Sigmoid colon (tissue), 7 donors: ENCODE measurements around the gene SLC2A4. TPM values are rescaled to one million over a fixed set of nuclear protein-coding genes. Genes with fewer than 3 reads are reported as not detected.
A peak's percentile ranks its signal among the peaks of the same experiment; 100 is the strongest.

Experiments used
- DNase-seq: peaks from one replicate; pipeline ENCODE4 v3.0.0-alpha.2; 2019
- H3K27ac ChIP-seq, 4 donors: fragments of 200-600 bp; sonication (generic); one replicate each; pipeline ENCODE4 v1.5.1; 2016 to 2019; ENCODE audit warnings: mild to moderate bottlenecking in 1 of 4
- H3K27me3 ChIP-seq, 3 donors: fragments of 200-600 bp; sonication (generic); one replicate each; pipeline ENCODE4 v1.5.1; 2019; ENCODE audit warnings: mild to moderate bottlenecking in 1 of 3
- H3K36me3 ChIP-seq, 4 donors: fragments of 200-600 bp; sonication (generic); one replicate each; pipeline ENCODE4 v1.5.1; 2016 to 2019
- H3K4me1 ChIP-seq, 4 donors: fragments of 200-600 bp; sonication (generic); one replicate each; pipeline ENCODE4 v1.5.1; 2017 to 2019
- H3K4me3 ChIP-seq, 4 donors: fragments of 200-600 bp; sonication (generic); one replicate each; pipeline ENCODE4 v1.5.1; 2017 to 2019; ENCODE audit warnings: mild to moderate bottlenecking in 2 of 4, moderate library complexity in 1 of 4
- H3K9me3 ChIP-seq, 4 donors: fragments of 200-600 bp in 3 of 4; sonication (generic) in 3 of 4; one replicate each; pipeline versions ENCODE4 v1.5.1 to v1.6.1; 2013 to 2019
- EP300 ChIP-seq, 4 donors: sonication (generic); formaldehyde crosslinking; IDR thresholded peaks; one replicate each; pipeline ENCODE4 v1.6.1; 2017; ENCODE audit warnings: antibody characterized with exemption in 4 of 4
- POLR2A ChIP-seq, 2 donors: fragments of 450-650 bp; IDR thresholded peaks; one replicate each; pipeline ENCODE4 v1.6.1; 2016; ENCODE audit warnings: antibody characterized with exemption in 2 of 2, mild to moderate bottlenecking in 2 of 2, moderate library complexity in 2 of 2
- POLR2AphosphoS5 ChIP-seq, 4 donors: sonication (generic); formaldehyde crosslinking; IDR thresholded peaks; one replicate each; pipeline ENCODE4 v1.6.1; 2017; ENCODE audit warnings: antibody characterized with exemption in 4 of 4
- WGBS, 2 donors: extraction: QIAGEN DNeasy Blood & Tissue Kit; methylation state at CpG; one replicate each; pipeline ENCODE4 v1.1.7; 2013; 5-methylcytosine and 5-hydroxymethylcytosine counted together
- intact Hi-C: fragments of 100-400 bp; cut with DNase I; formaldehyde crosslinking; loops from one replicate; pipeline ENCODE4 v1.15.1; 2023
- polyA plus RNA-seq, 3 donors: library from polyadenylated mRNA; stranded (reverse); fragments of 200-250 nt; gene quantifications; one replicate each; pipeline ENCODE4 v1.2.3, GENCODE V29; 2013
- total RNA-seq, 4 donors: library from RNA; depleted of rRNA; stranded (reverse); fragments of >200 nt; gene quantifications; one replicate each; pipeline ENCODE4 v1.1.0, GENCODE V29; 2016
- TF ChIP-seq, protein P1 (sequence below), 4 experiments: fragments of 450-650 bp in 3 of 4; fragments of 200-600 bp in 1 of 4; IDR thresholded peaks; one replicate each; pipeline ENCODE4 v1.5.1; 2016 to 2019; ENCODE audit warnings: antibody characterized with exemption in 4 of 4, mild to moderate bottlenecking in 3 of 4, moderate library complexity in 2 of 4
- donor health status: healthy with polysubstance abuse.
- donor health status: Bipolar disorder and iron deficiency.
- donor health status: healthy.

Gene SLC2A4
- total RNA-seq = 100 to 1,000 TPM in 2 of 4 donors, 10 to 100 TPM in 2; 72.9 to 127 (median 94.7) TPM
- 1 to 10 TPM in 2 of 3 donors, under 1 TPM in 1; 0.60 to 7.9 (median 2.8) TPM for polyA plus RNA-seq

DNA sequence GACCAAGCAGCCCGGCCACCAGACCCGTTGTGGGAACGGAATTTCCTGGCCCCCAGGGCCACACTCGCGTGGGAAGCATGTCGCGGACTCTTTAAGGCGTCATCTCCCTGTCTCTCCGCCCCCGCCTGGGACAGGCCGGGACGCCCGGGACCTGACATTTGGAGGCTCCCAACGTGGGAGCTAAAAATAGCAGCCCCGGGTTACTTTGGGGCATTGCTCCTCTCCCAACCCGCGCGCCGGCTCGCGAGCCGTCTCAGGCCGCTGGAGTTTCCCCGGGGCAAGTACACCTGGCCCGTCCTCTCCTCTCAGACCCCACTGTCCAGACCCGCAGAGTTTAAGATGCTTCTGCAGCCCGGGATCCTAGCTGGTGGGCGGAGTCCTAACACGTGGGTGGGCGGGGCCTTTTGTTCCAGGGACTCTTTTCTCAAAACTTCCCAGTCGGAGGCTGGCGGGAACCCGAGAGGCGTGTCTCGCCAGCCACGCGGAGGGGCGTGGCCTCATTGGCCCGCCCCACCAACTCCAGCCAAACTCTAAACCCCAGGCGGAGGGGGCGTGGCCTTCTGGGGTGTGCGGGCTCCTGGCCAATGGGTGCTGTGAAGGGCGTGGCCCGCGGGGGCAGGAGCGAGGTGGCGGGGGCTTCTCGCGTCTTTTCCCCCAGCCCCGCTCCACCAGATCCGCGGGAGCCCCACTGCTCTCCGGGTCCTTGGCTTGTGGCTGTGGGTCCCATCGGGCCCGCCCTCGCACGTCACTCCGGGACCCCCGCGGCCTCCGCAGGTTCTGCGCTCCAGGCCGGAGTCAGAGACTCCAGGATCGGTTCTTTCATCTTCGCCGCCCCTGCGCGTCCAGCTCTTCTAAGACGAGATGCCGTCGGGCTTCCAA, at the start of gene SLC2A4:
TSS of gene SLC2A4 (plus strand) at position 645 of the 879 bp plus-strand sequence. CDS start at position 862, 217 bp downstream.
- peaks cover 22 to 28% (median 23%) of the 10 kb centered on the region in 4 donors for H3K36me3 ChIP-seq
- no peaks in the 10 kb centered on the region for H3K9me3 ChIP-seq
- peak; percentile 68 to 85 for TF ChIP-seq POLR2A (IDR thresholded peaks at IDR 0.05)
- TF ChIP-seq POLR2AphosphoS5 (IDR thresholded peaks at IDR 0.05) = peak; percentile 88 to 95 (median 90)
- peak in 3 of 4 donors; percentile 18 to 62 (median 40) for TF ChIP-seq EP300 (IDR thresholded peaks at IDR 0.05)
- TF ChIP-seq, protein P1, sequence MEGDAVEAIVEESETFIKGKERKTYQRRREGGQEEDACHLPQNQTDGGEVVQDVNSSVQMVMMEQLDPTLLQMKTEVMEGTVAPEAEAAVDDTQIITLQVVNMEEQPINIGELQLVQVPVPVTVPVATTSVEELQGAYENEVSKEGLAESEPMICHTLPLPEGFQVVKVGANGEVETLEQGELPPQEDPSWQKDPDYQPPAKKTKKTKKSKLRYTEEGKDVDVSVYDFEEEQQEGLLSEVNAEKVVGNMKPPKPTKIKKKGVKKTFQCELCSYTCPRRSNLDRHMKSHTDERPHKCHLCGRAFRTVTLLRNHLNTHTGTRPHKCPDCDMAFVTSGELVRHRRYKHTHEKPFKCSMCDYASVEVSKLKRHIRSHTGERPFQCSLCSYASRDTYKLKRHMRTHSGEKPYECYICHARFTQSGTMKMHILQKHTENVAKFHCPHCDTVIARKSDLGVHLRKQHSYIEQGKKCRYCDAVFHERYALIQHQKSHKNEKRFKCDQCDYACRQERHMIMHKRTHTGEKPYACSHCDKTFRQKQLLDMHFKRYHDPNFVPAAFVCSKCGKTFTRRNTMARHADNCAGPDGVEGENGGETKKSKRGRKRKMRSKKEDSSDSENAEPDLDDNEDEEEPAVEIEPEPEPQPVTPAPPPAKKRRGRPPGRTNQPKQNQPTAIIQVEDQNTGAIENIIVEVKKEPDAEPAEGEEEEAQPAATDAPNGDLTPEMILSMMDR (IDR thresholded peaks at IDR 0.05) = peak in 1 of 4 experiments; percentile 13
- WGBS, 2 donors = 0 to 1% methylated on average over 71 of the region's 71 CpGs
- peak within 1 kb of the TSS; percentile 53 to 83 (median 68) for H3K4me3 ChIP-seq
- DNase-seq = peak; percentile 98
- peak within 1 kb of the TSS; percentile 93 to 98 (median 96) for H3K27ac ChIP-seq
- no peaks in the 10 kb centered on the region for H3K27me3 ChIP-seq
- H3K4me1 ChIP-seq = peaks cover 0 to 51% (median 42%) of the 10 kb centered on the region in 4 donors
- intact Hi-C loops = loop anchor here (2.0 kb wide), 2 partner anchors 29 to 71 kb away; partner anchors contain the start of genes ELP5 and KCTD11

DNA sequence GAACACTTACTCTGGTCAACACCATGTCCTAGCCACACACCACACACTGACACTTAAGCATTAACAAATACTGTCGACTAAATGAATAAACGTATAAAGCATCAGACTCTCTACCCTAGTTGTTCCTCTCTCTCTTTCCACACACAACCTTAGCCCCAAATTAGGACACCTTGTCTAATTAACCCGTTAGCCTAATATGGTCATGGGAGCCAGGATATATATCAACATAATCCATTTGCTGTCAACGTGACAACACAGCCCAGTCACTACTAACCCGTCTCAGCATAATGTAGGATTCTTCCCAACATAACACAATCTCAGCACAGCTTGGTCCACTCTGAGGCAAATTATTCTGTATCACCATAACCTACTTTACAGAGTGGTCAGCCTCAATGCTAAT, 49.4 kb upstream of the SLC2A4 start:
- Histone ChIP-seq H3K9me3 (no peaks in the 10 kb centered on the region), H3K4me1 (peaks cover 0 to 43% (median 40%) of the 10 kb centered on the region in 4 donors), H3K36me3 (peaks cover 14 to 59% (median 41%) of the 10 kb centered on the region in 4 donors), H3K27me3 (no peaks in the 10 kb centered on the region), H3K4me3 (no peak overlapping the region), H3K27ac (no peak overlapping the region)
- TF ChIP-seq EP300 (IDR thresholded peaks at IDR 0.05) (no peak), POLR2AphosphoS5 (IDR thresholded peaks at IDR 0.05) (no peak), POLR2A (IDR thresholded peaks at IDR 0.05) (no peak)
- TF ChIP-seq, protein P1 (IDR thresholded peaks at IDR 0.05) = no peak
- intact Hi-C loops = no loop called here
- DNase-seq = no peak
- WGBS, 2 donors = 87 to 88% methylated on average over 5 of the region's 5 CpGs

DNA sequence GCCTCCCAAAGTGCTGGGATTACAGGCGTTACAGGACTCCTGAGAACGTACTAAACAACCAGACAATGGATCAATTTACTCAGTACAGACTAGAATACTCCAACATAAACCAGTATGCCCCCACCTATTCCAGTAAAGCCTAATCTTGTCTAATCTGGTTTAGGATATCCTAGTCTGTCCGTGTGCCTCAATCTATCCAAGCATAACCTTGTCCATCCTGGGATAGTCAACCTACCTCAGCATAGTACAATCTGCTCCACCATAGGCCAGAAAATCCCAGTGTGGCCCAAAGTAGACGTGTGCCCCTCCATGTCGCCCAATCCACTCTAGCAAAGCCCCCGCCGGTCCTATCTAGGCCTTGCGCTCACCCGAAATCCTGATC, 47.8 kb upstream of the SLC2A4 start:
- Histone ChIP-seq H3K36me3 (peaks cover 10 to 44% (median 32%) of the 10 kb centered on the region in 4 donors), H3K9me3 (no peaks in the 10 kb centered on the region), H3K4me3 (peak overlapping the region; percentile 81 to 98 (median 90)), H3K27me3 (no peaks in the 10 kb centered on the region), H3K4me1 (peaks cover 0 to 51% (median 47%) of the 10 kb centered on the region in 4 donors), H3K27ac (peak overlapping the region; percentile 87 to 95 (median 91))
- WGBS, 2 donors = 0 to 3% methylated on average over 9 of the region's 9 CpGs
- intact Hi-C loops = no loop called here
- DNase-seq = no peak
- TF ChIP-seq POLR2AphosphoS5 (IDR thresholded peaks at IDR 0.05) (no peak), POLR2A (IDR thresholded peaks at IDR 0.05) (no peak), EP300 (IDR thresholded peaks at IDR 0.05) (no peak)
- TF ChIP-seq, protein P1 (IDR thresholded peaks at IDR 0.05) = no peak

DNA sequence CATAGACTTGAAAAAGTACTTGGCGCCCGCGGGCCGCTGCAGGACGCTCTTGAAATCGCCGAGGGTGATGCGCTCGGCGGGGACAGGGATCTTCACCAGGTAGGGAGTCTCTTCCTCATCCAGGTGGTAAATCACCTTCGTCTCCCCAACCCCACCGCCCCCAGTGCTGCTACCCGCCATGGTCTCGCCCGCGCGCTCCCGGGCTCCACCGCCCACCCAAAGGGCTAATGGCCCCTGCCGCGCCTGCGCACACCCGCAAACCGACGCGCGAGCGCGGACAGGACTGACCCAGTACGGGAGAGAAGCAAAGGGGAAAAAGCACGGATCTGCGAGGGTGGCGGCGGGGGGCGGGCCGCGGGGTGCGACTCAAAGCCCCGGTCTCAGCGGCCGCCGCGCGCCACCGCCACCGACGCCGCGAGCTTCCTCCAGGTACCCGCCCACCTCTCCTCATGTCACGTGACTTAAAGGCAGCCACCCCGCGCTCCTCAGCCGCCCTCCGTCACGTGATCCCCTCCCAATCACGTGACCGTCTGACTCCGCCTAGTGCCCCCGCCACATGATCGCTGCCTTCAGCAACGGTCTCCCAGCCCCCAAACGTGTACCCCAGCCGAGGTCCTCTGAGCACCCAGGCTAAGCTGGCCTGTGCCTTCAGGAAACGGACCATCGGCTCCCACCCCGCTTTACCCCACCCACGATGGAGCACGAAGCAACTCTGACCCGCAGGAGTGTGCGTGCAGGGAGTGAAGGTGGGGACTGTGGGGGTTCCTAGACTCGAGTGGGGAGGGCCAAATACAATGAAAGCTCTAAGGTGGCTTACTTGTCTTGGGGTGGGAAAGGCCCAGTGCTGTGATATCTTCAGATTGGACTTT, 47.2 kb upstream of the SLC2A4 start, which contains the start of gene DVL2:
TSS of gene DVL2 (minus strand) at position 435 of the 869 bp plus-strand sequence. CDS start at position 180, 255 bp downstream.
- Histone ChIP-seq H3K4me1 (peaks cover 0 to 51% (median 47%) of the 10 kb centered on the region in 4 donors), H3K27ac (peak within 1 kb of the TSS; percentile 87 to 95 (median 91)), H3K9me3 (no peaks in the 10 kb centered on the region), H3K36me3 (peaks cover 4 to 38% (median 26%) of the 10 kb centered on the region in 4 donors), H3K4me3 (peak within 1 kb of the TSS; percentile 81 to 98 (median 90)), H3K27me3 (no peaks in the 10 kb centered on the region)
- DNase-seq = peak; percentile 98
- intact Hi-C loops = no loop called here
- 0 to 1% methylated on average over 72 of the region's 72 CpGs for WGBS, 2 donors
- TF ChIP-seq POLR2AphosphoS5 (IDR thresholded peaks at IDR 0.05) (peak; percentile 62 to 91 (median 88)), EP300 (IDR thresholded peaks at IDR 0.05) (peak in 1 of 4 donors; percentile 32), POLR2A (IDR thresholded peaks at IDR 0.05) (peak; percentile 51 to 69)
- TF ChIP-seq, protein P1 (IDR thresholded peaks at IDR 0.05) = no peak
